HG03354 (cell line): Measurements from ENCODE around the gene CSMD2.

ENCODE experiments used
- ATAC-seq: cut with Tn5 transposase; IDR thresholded peaks from one replicate; pipeline ENCODE4 v1.9.1; 2021; ENCODE audit warnings: mild to moderate bottlenecking; ENCODE audit not compliant: unreplicated experiment, poor library complexity, severe bottlenecking

Gene CSMD2

GRCh38 chr1:33973799-33974545, 191.1 kb downstream of the CSMD2 start:
- ATAC-seq: no peak

- ATAC-seq: no peak
Observed at GRCh38 chr1:33972676-33973395, 192.2 kb downstream of the CSMD2 start.

GRCh38 chr1:33971913-33972312, 193.1 kb downstream of the CSMD2 start:
- no peak for ATAC-seq

GRCh38 chr1:33971018-33971710, 193.9 kb downstream of the CSMD2 start:
- ATAC-seq: no peak

GRCh38 chr1:33970148-33970825, 194.7 kb downstream of the CSMD2 start:
- ATAC-seq: no peak

- ATAC-seq: no peak
Observed at GRCh38 chr1:33966346-33967141, 198.5 kb downstream of the CSMD2 start.

- no peak for ATAC-seq
Observed at GRCh38 chr1:33965086-33965485, 199.9 kb downstream of the CSMD2 start.

- no peak for ATAC-seq
Observed at GRCh38 chr1:33962061-33962460, 203.0 kb downstream of the CSMD2 start.

- no peak for ATAC-seq
Observed at GRCh38 chr1:33960188-33960895, 204.7 kb downstream of the CSMD2 start.

- ATAC-seq: no peak
Observed at GRCh38 chr1:33957854-33958253, 207.2 kb downstream of the CSMD2 start.

- no peak for ATAC-seq
Observed at GRCh38 chr1:33955096-33955495, 209.9 kb downstream of the CSMD2 start.

GRCh38 chr1:33949570-33949969, 215.5 kb downstream of the CSMD2 start:
- ATAC-seq: no peak

- ATAC-seq: no peak
Observed at GRCh38 chr1:33948291-33948690, 216.7 kb downstream of the CSMD2 start.

- no peak for ATAC-seq
Observed at GRCh38 chr1:33946836-33947235, 218.2 kb downstream of the CSMD2 start.

GRCh38 chr1:33944846-33945245, 220.2 kb downstream of the CSMD2 start:
- no peak for ATAC-seq

GRCh38 chr1:33943978-33944377, 221.1 kb downstream of the CSMD2 start:
- ATAC-seq: no peak

- ATAC-seq: no peak
Observed at GRCh38 chr1:33932871-33933270, 232.2 kb downstream of the CSMD2 start.

GRCh38 chr1:33931111-33931475, 233.9 kb downstream of the CSMD2 start:
- no peak for ATAC-seq
